Activated CD4-positive, alpha-beta T cell treated with anti-CD3 and anti-CD28 coated beads, Interleukin-2, Interleukin-4, amounts not matched to agents 100 ng/mL and 50 ng/mL, durations not matched to agents 16 hours and 8 hours (primary cell): ENCODE results near the gene GAREM2.

ENCODE experiments used
- DNase-seq: peaks from one replicate; pipeline ENCODE4 v3.0.0-alpha.2; 2020; ENCODE audit warnings: low spot score

Gene GAREM2

DNA sequence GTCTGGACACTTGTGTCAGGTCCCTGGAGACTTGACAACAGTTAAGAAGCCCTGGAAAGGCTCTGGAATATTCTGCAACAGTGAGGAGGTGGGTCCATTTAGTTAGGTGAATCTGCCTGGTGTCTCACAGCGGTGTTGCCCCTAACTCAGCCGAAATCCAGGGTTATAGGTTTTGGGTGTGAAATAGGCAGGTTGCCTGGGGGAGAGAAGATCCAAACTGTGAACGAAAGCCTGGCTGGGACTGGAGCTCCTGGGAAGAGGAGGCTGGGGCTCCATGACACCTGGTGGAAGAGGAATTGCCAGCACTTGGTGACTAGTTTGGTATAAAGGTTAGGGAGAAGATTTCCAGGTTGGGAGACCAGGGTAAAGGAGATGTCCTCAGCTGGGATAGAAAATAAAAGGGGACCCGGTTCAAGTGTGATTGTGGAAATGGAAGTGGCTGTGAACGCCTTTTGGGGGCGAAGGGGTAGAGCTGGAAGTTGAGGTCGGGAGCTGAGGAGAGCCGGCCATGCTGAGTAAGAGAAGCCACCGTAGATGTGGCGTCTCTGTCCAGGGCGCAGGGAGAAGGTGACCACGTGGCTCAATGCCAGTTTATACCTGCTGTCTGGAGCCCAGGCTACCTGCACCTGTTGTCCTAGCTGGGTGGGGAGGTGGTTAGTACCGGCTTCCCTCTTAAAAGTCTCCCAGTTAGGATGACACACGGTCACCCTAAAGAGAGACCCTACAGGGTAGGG, 3.0 kb upstream of the GAREM2 start:
- no peak for DNase-seq

DNA sequence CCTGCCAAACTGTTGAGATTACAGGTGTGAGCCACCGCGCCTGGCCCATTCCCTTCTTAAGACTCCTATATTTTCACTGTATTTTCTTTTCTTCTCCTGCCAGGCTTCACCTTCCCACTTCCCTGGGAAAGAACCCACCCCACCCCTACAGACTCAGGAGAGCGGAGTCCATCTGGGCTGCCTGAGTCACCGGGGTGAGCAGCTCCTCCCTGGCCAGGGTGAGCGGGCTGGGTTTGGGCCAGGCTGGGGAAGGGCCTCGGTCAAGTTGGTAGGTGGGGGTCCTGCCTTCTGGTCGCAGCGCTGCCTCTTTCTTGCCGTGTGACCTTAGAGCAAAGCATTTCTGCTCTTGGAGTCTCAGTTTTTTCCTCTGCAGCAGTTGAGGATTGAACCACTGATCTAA, 2.1 kb upstream of the GAREM2 start:
- DNase-seq = no peak

DNA sequence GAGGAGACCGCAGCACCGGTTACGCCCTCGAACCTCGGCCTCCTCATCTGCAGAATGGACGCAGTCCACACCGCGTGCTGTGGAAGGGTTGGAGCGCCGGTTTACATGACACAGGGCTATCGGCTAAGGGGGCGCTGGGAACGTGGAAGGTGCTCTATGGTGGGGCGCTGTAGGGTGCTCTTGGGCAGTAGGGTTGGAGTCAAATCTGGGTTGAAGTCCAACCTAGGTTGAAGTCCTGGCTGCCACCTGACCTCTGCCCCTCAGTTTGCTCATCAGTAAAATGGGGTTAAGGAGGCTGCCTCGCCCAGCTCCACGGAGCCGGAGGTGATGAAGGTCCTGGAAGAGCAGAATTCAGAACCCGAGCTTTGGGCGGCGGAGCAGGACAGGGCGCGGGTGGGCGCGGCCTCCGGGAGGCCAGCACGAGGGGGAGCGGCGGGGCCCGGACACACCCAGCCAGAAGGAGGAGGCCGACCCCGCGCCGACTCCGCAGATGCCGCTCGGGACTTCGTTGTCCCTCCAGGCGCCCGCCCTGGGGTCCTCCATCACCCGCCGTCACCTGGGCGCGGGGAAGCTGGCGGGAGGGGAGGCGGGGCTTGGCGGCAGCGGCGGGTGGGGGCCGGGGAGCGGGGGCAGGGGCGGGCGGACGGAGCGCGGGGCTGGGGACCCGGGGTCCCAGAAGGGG, 558 bp upstream of the GAREM2 start:
- no peak for DNase-seq

DNA sequence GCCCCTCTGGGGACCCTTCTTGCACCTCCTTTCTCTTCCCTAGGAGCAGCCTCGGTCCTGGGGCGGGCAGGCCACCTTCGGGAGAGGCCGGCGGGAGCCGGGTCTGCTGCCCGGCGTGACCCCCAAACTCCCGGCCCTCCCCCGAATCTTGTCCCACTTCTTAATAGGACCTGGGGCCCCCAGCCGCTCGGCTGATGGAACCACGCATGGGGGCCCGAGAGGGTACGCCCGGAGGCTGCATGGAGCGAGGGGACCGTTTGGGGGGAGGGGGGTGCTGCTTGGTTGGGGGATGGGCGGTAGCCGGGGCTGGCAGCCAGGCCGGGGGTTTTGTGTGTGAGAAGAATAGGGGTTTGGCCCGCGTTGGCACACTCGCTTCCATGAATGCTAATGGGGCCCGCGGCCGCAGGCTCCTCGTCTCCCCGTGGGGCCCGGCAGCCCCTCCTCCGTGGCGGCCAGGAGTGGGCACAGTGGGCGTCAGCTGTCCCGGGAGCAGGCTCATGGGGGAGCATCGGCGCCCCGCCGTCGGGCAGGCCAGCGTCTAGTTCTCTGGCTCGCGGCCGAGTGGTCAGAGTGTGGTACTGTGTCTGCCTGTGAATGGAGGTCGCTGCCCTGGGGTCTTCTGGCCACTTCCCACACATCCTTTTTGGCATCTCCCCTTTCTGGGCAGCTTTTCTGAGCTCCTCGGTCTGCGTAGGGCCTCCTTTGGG, 1.0 kb downstream of the GAREM2 start:
- DNase-seq = no peak

DNA sequence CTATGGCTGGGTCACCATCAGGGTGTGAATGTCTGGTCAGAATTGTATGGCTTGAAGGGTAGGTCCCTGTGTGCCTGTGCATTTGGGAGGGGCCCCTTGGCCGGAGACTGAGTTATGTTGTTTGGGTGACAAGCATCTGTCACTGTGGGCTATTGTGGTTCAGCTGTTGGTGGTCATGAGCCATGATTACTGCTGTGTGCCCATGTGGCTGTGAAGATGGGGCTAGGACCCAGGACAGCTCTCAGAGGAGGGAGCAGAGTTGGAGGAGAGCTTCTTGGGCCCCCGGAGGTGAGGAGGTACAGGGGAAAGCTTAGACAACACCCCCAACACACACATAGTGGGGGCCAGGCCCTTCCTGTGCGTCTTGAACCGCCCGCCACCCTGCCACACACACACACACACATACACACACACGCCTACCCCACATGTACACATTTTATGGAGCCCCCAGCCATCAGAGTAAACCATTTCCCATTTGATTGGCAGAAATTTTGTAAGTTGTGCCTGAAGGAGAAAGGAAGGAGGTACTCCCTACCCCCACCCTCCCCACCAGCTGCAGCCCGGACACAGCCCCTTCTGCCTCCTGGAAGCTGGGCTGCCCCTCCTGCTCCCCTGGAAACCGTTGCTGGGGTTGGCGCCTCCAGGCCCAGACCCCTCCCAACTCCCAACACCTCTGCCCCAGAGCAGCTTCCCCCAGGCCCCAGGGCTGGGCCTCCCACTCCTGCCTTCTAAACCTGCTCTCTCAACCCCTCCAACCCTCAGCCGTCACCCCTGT, 2.0 kb downstream of the GAREM2 start:
- DNase-seq = no peak

DNA sequence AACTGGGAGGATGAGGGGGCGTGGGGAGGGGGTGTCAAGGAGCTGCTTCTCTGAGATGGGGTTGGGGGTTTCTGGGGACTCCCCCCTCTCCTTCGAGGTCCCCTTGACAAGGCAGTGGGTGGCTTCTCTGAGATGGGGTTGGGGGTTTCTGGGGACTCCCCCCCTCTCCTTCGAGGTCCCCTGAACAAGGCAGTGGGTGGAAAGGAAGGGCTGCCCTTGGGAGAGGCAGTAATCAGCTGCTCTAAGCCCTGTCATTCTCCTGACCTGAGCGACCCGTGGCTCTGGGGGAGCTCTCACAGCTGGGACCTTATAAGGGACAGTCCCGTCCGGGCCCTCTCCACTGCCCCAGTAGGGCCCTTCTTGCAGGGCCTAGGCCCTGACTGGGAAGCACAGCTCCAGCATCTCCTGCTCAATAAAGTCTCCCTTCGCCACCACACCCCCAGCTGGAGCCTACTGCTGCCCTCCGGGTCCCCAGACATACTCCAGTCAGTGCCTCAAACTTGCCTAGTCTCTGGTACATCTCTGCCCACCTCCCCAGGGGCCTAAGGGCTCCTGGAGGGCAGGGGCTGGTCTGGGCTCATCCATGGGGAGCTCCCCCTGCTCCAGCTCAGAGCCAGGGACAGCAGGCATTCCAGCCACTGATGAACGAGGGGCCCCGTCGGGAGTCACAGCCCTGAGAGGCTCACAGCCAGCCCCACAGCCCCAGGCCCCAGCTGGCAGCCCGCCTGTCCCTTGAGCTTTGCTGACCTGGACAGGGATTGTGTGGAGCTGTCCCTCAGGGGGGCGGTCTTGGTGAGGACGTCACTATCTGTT, 2.8 kb downstream of the GAREM2 start:
- no peak for DNase-seq

DNA sequence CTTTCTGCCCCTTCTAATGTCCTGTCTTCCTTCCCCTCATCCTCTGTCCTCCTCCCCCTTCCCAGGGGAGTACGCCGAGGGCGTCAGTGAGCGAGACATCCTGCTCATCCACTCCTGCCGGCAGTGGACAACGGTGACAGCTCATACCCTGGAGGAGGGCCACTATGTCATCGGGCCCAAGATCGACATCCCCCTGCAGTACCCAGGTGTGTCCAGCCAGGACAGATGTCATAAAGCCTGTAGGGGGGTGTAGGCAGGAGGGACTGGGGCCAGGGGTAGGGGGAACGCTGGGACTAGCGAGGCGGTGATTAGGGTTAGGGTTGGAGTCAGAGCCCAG, 3.4 kb downstream of the GAREM2 start:
- no peak for DNase-seq

DNA sequence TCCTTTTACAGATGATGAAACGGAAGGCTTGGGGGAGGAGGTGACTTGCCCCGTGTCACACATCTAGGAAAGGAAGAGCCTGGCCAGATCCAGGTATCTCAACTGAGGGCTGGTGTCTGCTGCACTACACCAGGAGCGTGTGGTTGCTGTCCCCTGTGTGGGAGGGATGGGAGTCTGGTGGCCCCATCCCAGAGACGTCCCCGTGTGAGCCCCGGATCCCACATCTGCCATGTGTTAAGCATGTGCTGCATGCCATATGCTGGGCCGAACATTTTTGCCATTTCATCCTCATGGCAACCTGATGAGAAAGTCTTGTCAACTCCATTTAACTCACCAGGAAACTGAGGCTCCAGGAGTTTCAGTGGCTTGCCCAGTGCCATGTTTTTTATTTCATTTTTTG, 4.2 kb downstream of the GAREM2 start:
- no peak for DNase-seq

DNA sequence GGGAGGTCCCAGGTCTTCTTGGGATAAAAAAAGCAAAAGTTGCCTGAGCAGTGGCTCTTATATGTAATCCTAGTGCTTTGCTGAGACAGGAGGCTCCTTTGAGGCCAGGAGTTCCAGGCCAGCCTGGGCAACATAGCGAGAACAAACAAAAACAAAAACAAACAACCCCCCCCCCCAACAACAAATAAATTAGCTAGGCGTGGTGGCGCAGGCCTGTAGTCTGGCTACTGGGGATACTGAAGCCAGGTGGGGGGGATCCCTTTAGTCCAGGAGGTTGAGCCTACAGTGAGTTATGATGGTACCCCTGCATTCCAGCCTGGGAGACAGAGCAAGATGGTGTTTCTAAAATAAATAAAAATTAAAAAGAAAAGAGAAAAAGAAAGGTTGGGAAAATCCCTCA, 5.4 kb downstream of the GAREM2 start:
- DNase-seq = no peak

DNA sequence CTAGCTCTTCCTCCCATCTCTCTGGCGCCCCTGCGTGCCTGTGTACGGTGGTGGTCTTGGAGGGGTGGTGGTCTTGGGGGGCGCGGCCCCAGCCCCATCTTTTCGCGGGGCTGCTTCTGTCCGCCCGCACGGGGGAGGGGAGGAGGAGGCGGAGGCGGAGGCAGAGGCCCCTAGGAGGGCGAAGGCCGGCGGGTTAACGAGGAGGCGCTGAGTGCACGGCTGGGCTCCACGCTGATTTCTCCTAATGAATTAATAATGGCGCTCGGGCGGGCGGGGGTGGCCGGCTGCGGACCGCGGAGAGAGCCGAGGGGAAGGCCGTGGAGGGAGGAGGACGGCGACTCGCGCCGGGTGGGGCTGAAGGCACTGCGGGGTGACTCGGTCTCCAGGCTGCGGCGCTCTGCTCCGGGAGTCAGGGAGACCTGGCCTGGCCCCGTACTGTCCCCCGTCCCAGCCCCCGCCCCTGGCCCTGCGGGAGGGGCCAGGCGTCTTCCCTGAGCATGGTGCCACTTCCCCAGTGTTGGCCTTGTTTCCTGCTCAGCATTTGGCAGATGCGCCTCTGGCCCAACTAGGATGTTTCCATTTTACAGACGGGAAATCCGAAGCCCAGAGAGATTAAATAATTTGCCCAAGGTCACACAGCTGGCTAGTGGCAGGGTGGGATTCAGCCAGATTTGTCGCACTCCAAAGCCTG, 6.0 kb downstream of the GAREM2 start:
- no peak for DNase-seq

DNA sequence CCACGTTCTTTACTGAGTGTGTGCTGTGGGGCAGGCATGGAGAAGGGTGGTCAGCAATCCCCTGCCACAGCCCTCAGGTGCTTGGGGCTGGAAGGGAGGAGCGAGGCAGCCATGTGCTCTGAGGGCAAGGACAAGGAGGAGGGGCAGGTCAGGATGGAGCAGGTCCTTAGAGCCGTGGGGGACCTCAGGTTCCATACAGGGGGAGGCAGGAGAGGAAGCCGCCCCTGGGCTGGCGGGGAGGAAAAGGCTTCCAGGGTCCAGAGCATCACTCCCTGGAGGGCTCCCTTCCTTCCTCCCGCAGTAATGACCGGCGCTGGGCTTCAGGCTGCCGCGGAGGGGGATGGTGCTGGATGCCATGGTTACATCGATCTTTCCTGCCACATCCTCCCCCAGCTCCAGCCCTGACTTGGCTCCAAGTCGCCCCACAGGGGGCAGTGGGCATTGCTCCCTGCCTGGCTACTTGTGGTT, 6.6 kb downstream of the GAREM2 start:
- no peak for DNase-seq

DNA sequence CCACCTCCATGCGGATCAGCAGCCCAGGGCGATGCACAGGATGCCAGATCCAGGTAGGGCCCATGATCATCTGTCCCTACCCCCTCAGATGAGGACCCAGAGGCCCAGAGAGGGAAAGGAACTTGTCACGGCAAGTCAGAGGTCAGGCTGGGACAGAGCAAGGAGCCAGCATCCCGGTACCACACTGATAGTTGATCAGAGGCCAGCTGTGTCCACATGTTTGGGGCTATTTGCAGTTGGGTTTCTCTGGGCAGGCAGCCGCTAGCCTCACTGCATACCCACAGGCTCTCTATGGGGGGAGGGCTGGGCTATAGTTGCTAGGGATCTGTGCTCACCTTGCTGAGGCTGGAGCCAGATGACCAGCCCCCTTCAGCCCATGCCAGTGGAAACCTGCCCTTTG, 9.6 kb downstream of the GAREM2 start:
- no peak for DNase-seq

DNA sequence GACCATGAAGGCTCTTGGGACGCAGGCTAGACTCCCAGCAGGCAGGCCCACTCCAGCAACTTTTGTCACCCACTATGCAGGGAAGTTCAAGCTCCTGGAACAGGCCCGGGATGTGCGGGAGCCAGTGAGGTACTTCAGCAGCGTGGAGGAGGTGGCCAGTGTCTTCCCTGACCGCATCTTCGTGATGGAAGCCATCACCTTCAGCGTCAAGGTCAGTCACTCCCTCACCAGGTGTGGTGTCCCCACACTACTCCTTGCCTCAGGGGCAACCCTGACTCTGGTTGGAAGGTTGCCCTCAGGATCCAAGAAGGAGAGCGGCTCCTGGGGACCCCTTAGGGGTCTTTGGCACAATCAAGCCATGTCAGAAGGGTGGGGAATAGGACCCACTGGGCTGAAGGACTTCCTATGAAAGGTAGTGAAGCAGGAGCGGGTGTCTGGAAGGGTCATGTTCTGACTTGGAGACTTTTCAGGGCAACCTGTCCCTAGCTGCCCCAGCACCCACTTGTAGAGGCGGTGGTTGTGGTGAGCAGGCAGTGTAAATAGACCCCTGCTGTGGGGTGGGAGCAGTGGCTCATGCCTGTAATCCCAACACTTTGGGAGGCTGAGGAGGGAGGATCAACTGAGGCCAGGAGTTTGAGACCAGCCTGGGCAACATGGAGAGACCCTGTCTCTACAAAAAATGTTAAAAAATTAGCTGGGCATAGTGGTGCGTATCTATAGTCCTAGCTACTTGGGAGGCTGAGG, 10.2 kb downstream of the GAREM2 start:
- DNase-seq = no peak

DNA sequence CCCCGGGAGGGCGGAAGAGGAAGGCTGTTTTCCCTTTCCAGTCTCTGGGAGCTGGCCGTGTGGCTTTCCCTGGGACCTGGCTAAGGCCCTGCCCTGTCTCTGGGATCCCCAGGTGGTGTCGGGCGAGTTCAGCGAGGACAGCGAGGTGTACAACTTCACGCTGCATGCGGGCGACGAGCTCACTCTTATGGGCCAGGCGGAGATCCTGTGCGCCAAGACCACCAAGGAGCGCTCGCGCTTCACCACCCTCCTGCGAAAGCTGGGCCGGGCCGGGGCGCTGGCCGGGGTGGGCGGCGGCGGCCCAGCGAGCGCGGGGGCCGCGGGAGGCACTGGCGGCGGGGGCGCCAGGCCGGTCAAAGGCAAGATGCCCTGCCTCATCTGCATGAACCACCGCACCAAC, 11.2 kb downstream of the GAREM2 start:
- no peak for DNase-seq

DNA sequence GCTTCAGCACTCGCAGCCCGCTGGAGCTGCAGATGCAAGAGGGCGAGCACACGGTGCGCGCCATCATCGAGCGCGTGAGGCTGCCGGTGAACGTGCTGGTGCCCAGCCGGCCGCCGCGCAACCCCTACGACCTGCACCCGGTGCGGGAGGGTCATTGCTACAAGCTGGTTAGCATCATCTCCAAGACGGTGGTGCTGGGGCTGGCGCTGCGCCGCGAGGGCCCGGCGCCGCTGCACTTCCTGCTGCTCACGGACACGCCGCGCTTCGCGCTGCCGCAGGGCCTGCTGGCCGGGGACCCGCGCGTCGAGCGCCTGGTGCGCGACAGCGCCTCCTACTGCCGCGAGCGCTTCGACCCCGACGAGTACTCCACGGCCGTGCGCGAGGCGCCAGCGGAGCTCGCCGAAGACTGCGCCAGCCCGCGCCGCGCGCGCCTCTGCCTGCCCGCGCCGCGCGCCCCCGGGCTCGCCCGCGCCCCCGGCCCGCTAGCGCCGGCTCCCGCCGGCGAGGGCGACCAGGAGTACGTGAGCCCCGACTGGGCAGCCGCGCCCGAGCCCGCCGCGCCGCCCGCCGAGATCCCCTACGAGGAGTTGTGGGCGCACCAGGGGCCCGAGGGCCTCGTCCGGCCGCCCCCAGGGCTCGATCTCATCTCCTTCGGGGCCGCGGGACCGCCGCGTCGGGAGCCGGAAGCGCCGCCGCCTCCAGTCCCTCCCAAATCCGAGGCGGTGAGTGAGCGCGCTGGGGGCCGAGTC, 11.8 kb downstream of the GAREM2 start:
- DNase-seq = peak; percentile 81

DNA sequence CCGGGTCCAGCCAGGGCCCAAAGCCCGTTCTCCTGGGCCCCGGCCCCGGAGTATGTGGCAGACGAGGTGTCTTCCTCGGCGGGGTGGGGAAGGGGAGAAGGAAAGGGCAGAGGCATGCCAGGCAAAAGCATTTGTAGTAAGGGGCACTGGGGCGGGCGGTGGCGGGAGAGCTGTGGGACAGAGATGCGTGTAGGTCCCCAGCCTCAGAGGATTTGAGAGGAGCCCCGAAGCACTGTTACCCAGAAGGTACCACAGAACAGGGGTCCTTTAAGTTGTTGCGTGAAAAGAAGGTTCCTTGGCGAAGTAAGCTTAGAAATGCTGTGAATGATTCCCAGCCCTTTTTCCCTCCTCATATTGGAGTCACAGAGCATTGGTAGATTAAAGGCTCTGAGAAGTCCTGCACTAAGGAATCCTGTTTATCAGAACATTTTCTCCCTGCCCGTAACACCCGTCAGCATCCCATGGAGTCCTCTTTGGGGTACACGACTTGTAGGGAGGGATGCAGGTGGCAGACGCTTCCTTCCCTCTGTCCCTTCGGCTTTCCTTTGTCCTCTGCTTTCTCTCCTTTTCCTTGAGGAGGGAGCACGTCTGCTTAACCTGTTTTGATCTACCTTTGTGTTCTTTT, 12.5 kb downstream of the GAREM2 start:
- DNase-seq = no peak

DNA sequence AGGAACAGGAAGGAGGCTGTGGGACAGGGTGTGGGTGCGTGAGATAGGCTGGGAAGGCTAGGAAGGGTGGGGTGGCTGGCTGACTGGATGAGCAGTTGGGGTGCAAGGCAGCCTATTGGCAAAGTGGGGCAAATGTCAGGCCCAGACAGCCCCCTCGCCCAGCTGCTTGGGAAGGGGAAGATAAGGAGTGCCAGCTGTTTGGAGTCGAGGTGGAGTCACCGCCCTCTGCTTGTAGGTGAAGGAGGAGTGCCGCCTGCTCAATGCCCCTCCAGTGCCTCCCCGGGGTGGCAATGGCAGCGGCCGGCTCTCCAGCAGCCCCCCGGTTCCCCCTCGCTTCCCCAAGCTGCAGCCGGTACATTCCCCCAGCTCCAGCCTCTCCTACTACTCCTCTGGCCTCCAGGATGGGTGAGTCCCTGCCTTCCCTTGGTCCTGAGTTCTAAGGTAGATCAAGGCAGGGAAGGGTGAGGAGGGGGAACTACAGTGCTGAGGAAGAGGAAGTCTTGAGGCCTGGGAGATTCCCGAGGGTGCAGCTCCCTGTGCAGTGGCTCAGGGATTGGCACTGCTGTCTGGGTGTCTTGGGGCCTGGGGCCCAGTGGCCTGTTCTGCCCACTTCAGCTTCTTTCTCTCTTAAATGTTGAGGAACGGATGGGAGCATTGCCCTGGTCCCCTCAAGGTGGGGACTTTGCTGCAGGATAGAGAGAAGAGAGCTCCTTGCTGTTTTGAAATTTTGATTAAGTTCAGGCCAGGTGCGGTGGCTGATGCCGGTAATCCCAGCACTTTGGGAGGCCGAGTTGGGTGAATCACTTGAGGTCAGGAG, 13.3 kb downstream of the GAREM2 start:
- DNase-seq = no peak

DNA sequence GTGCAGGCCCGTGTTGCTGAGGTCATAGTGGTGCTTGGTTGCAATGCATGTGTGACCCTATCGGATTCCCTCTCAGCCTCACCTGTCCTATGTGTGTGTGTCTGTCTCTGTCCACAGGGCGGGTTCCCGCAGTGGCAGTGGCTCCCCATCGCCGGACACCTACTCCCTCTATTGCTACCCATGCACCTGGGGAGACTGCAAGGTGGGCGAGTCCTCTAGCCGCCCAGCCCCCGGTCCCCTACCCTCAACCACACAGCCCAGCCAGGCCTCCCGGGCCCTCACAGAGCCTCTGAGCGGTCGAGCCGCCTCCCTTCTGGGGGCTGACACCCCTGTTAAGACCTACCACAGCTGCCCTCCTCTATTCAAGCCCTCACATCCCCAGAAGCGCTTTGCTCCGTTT, 14.2 kb downstream of the GAREM2 start:
- no peak for DNase-seq
